Tibial nerve (tissue), 4 donors: ENCODE data around the gene ATP11C.

Experiments used
- EP300 ChIP-seq, 2 donors: sonication (generic); formaldehyde crosslinking; IDR thresholded peaks; one replicate each; pipeline ENCODE4 v1.6.1; 2017; ENCODE audit warnings: antibody characterized with exemption in 2 of 2, mild to moderate bottlenecking in 1 of 2
- POLR2A ChIP-seq, 2 donors: fragments of 450-650 bp; IDR thresholded peaks; one replicate each; pipeline ENCODE4 v1.6.1; 2017; ENCODE audit warnings: antibody characterized with exemption in 2 of 2, mild to moderate bottlenecking in 2 of 2, moderate library complexity in 2 of 2
- TF ChIP-seq, protein P1 (sequence below), 5 experiments: fragments of 200-600 bp in 3 of 5; fragments of 450-650 bp in 2 of 5; sonication (generic) in 3 of 5; IDR thresholded peaks; one replicate each; pipeline ENCODE4 v1.5.1; 2016 to 2019; ENCODE audit warnings: antibody characterized with exemption in 5 of 5, mild to moderate bottlenecking in 3 of 5, moderate library complexity in 2 of 5

DNA sequence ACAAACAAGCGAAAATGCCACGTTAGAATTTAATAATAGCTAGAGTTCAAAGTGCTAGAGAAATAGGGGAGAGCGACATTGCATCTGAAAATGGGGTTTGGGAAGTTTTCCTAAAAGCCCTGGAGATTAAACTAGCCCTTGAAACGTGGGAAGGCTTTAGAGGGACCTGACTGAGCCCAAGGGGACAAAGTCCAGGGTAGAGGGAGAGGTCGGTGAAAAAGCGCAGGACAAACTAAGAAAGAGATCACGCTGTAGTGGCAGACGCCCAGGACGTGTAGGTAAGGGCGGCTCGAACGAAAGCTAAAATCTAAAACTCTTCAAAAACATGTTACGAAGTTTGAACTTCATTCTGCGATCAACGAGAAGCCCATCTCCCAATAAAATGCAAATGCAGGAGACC, 1.1 kb upstream of the ATP11C start:
- TF ChIP-seq, protein P1, sequence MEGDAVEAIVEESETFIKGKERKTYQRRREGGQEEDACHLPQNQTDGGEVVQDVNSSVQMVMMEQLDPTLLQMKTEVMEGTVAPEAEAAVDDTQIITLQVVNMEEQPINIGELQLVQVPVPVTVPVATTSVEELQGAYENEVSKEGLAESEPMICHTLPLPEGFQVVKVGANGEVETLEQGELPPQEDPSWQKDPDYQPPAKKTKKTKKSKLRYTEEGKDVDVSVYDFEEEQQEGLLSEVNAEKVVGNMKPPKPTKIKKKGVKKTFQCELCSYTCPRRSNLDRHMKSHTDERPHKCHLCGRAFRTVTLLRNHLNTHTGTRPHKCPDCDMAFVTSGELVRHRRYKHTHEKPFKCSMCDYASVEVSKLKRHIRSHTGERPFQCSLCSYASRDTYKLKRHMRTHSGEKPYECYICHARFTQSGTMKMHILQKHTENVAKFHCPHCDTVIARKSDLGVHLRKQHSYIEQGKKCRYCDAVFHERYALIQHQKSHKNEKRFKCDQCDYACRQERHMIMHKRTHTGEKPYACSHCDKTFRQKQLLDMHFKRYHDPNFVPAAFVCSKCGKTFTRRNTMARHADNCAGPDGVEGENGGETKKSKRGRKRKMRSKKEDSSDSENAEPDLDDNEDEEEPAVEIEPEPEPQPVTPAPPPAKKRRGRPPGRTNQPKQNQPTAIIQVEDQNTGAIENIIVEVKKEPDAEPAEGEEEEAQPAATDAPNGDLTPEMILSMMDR (IDR thresholded peaks at IDR 0.05): no peak
- TF ChIP-seq POLR2A (IDR thresholded peaks at IDR 0.05) (no peak), EP300 (IDR thresholded peaks at IDR 0.05) (no peak)
